CD4-positive, alpha-beta T cell treated with Interleukin-4 for 1 hour (primary cell): Measurements from ENCODE around the gene GARIN1A.
"Not testable (repeated sequence)": the region's sequence is repeated elsewhere in the genome, so short reads cannot be mapped to it uniquely, and the experiment has no call there.

ENCODE experiments used
- DNase-seq, 2 donors: peaks; one replicate each; pipeline ENCODE4 v3.0.0-alpha.2; 2020 to 2022

The GARIN1A gene

GRCh38 chr7:128683738-128684137, 11.6 kb downstream of the GARIN1A start:
- not testable (repeated sequence) for DNase-seq

GRCh38 chr7:128687131-128687530, 15.0 kb downstream of the GARIN1A start:
- no peak for DNase-seq

- no peak for DNase-seq
Measured at GRCh38 chr7:128688492-128688891, 16.4 kb downstream of the GARIN1A start.

GRCh38 chr7:128689161-128689935, 17.3 kb downstream of the GARIN1A start:
- not testable (repeated sequence) for DNase-seq

GRCh38 chr7:128691227-128691626, 19.1 kb downstream of the GARIN1A start:
- DNase-seq, result no peak

- DNase-seq, result no peak
Measured at GRCh38 chr7:128692623-128693270, 20.7 kb downstream of the GARIN1A start.

- DNase-seq, result no peak
Measured at GRCh38 chr7:128693373-128694015, 21.4 kb downstream of the GARIN1A start.

GRCh38 chr7:128694738-128695137, 22.6 kb downstream of the GARIN1A start:
- DNase-seq, result no peak

DNA sequence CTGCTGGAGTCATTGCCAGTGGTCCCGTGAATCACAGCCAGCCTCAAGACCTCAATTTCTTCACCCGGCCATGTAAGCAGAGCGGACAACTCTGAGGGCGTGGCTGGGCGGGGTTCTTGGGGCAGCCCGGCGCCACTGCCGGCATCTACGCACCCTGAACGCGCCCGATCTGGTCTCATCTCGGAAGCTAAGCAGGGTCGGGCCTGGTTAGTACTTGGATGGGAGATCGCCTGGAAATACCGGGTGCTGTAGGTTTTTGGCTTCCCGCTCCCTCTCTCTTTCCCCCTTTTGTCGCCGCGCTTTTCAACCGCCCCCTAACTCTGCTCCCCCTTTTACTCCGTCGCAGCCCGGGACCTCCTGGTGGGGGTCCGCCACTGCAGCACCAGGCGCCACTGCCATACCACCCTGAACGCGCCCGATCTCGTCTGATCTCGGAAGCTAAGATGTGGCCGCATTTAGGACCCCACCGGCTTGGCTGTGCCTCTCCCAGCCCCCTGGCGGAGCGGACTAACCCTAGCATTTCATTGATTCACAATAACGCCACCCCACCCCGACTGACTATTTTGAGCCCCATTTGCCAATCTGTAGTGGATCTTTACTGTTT, 25.3 kb downstream of the GARIN1A start:
- peak; percentile 42 to 72 for DNase-seq

DNA sequence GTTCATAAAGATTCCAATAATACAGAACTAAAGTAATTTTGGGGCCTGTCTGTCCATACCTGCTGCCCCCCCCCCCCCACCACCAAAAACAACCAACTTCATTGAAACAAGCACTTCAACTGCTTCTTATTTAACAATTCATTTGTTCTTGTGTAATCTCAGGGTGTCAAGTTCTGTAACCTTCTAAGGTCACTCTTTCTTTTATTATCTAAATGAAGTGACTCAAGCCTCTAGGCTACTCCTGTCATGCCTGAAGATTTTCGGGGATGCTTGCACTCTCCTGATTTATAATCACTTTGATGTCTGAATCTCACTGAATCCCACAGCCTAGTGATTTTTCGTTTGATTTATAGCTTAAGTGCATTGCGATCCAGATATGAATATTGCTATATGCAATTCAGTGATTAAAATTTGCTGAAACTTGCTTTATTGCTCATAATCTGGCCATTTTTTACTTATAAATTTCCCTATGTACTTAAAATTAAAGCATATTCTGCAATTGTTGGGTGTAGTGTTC, 27.2 kb downstream of the GARIN1A start:
- DNase-seq, result no peak

DNA sequence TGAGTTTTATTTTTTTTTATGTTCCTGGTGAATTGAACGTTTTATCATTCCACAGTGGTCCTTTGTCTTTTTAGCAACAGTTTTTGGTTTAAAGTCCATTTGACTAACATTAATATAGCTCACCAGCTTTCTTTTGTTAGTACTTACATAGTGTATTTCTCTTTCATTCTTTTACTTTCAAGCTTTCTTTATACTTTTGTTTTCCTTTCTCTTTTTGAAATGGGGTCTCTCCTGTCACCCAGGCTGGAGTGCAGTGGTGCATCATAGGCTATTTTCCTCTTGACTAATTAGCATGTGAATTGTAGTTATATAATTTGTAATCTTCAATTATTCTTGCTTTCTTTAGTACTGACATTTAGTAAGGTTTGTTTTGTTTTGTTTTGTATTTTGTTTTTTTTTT, 27.8 kb downstream of the GARIN1A start:
- no peak for DNase-seq

GRCh38 chr7:128701062-128701785, 29.1 kb downstream of the GARIN1A start:
- DNase-seq, result no peak

DNA sequence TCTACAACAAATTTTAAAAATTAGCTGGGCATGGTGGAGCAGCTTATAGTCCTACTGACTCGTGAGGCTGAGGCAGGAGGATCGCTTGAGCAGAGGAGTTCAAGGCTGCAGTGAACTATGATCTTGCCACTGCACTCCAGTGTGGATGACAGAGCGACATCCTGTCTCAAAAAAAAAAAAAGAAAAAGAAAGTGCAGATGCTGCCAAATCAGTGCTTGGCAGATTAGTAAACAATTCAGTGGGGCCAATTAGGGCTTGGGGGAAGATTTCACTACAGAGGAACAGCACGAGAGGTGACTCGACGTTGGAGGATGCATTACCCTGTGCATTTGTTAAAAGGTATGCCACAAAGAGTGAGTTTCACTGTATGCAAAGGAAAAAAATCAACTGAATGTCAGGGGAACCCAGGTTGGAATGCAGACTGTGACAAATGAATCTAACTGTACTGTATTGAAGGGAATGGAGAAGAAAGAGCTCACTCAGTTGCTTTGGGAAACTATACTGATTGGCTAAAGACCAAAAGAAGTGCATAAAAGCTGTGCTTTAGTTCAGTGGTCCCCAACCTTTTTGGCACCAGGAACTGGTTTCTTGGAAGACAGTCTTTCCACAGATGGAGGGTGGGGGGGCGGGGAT, 31.6 kb downstream of the GARIN1A start:
- DNase-seq, result no peak

GRCh38 chr7:128705891-128706333, 33.8 kb downstream of the GARIN1A start:
- DNase-seq, result no peak

DNA sequence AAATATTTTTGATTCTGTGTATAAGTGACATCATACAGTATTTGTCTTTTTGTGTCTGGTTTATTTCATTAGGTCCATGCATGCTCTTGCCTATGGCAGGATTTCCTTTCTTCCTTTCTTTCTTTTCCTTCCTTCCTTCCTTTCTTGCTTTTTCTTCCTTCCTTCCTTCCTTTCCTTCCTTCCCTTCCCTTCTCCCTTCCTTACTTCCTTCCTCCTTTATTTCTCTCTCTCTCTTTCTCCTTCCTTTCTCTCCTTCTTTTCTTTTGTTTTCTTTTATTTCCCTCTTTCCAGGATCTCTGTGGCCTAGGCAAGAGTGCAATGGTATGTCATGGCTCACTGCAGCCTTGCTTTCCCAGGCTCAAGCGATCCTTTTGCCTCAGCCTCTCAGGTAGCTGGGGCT, 35.7 kb downstream of the GARIN1A start:
- no peak for DNase-seq

- DNase-seq, result no peak
Measured at GRCh38 chr7:128708235-128708634, 36.1 kb downstream of the GARIN1A start.

- no peak for DNase-seq
Measured at GRCh38 chr7:128708824-128709223, 36.7 kb downstream of the GARIN1A start.

- DNase-seq, result peak in 1 of 2 donors; percentile 24
Measured at GRCh38 chr7:128710481-128710880, 38.4 kb downstream of the GARIN1A start.

- DNase-seq, result no peak
Measured at GRCh38 chr7:128713794-128714193, 41.7 kb downstream of the GARIN1A start.

GRCh38 chr7:128714701-128715495, 42.8 kb downstream of the GARIN1A start:
- no peak for DNase-seq
